ENCODE data around the gene PARD6B. TPM values are rescaled to one million over a fixed set of nuclear protein-coding genes. Genes with fewer than 3 reads are reported as not detected.
A peak's percentile ranks its signal among the peaks of the same experiment; 100 is the strongest.

Gene PARD6B
- total RNA-seq, 3 donors from 2014 or later, result 1.4 to 30.6 (median 13.4) TPM

DNA sequence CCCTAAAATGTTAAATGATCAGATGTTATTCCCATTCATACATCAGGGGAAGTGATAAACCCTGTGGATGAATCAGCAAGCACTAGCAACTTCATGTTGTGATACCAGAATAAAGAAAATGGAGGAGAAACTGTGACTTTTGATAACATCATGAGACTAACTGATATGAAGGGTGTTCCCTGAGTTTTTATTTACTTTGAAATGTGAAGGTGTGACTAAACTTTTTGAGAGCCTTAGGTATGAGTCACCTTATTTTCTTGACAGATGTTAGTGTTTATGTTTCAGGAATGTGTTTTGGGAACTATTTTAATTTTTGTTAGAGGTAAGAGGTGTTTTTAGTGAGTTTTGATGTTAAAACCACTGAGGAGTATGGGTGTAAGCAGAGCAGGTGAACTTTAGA, 4.4 kb downstream of the PARD6B start:
- Histone ChIP-seq H3K4me3 (no peak overlapping the region), H3K27me3 (no peaks in the 10 kb centered on the region), H3K4me1 (no peaks in the 10 kb centered on the region), H3K27ac (no peak overlapping the region), H3K9me3 (no peaks in the 10 kb centered on the region), H3K36me3 (no peaks in the 10 kb centered on the region)
- intact Hi-C loops (cut with DNase I; ENCODE audit: low total_unique reads), result loop anchor here (2.0 kb wide), 1 partner anchor 185 kb away; no protein-coding TSS in a partner anchor
- DNase-seq (ENCODE audit: low spot score in 2 of 2), result no peak
- TF ChIP-seq POLR2AphosphoS5 (IDR thresholded peaks at IDR 0.05) (no peak), POLR2A (IDR thresholded peaks at IDR 0.05) (no peak)
- TF ChIP-seq, protein P1, sequence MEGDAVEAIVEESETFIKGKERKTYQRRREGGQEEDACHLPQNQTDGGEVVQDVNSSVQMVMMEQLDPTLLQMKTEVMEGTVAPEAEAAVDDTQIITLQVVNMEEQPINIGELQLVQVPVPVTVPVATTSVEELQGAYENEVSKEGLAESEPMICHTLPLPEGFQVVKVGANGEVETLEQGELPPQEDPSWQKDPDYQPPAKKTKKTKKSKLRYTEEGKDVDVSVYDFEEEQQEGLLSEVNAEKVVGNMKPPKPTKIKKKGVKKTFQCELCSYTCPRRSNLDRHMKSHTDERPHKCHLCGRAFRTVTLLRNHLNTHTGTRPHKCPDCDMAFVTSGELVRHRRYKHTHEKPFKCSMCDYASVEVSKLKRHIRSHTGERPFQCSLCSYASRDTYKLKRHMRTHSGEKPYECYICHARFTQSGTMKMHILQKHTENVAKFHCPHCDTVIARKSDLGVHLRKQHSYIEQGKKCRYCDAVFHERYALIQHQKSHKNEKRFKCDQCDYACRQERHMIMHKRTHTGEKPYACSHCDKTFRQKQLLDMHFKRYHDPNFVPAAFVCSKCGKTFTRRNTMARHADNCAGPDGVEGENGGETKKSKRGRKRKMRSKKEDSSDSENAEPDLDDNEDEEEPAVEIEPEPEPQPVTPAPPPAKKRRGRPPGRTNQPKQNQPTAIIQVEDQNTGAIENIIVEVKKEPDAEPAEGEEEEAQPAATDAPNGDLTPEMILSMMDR (IDR thresholded peaks at IDR 0.05), result no peak

DNA sequence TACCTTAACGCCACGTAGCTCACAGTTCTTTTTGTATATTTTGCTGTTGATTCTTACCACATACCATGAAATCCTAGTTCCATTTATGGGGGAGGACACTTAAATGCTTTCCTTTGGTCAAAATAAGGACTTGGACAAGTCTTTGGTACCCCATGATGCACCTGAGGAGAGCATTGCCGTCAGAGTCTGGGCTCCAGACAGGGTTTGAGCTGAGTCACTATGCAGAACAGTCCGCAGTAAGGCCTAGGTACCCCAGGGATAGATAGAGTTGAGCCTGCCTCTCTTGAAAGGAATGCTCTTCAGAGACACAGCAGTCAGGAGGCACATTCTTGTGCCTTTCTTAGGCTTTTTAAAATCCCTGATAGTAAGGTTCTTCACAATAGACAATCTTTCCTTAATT, 6.0 kb downstream of the PARD6B start:
- TF ChIP-seq POLR2A (IDR thresholded peaks at IDR 0.05), result no peak
- TF ChIP-seq POLR2AphosphoS5 (IDR thresholded peaks at IDR 0.05), result no peak
- TF ChIP-seq, protein P1 (IDR thresholded peaks at IDR 0.05), result no peak
- Histone ChIP-seq H3K27ac (peak overlapping the region in 1 of 2 donors; percentile 20), H3K4me3 (no peak overlapping the region), H3K27me3 (no peaks in the 10 kb centered on the region), H3K36me3 (no peaks in the 10 kb centered on the region), H3K4me1 (no peaks in the 10 kb centered on the region), H3K9me3 (no peaks in the 10 kb centered on the region)
- intact Hi-C loops (cut with DNase I; ENCODE audit: low total_unique reads), result no loop called here
- no peak for DNase-seq (ENCODE audit: low spot score in 2 of 2)

DNA sequence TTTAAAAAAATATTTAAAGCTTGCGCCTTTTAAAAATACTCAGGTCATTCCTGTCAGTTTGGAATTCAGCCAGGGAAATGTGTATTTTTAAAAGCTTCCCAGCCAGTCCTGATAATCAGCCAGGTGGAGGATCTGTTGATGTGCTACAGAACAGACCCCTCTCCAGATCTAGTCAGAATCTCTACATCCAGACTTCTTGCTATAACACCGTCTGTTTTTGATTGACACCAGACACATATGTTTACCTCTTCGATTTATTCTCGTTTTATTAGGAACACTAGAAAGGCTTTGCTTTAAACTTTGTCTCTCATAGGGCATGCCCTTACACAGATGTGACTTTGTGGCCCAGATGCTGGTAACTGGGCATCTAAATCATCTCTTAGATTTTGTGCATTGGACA, 11.7 kb downstream of the PARD6B start:
- TF ChIP-seq, protein P1 (IDR thresholded peaks at IDR 0.05), result no peak
- TF ChIP-seq POLR2AphosphoS5 (IDR thresholded peaks at IDR 0.05) (no peak), POLR2A (IDR thresholded peaks at IDR 0.05) (no peak)
- Histone ChIP-seq H3K27me3 (no peaks in the 10 kb centered on the region), H3K4me3 (no peak overlapping the region), H3K27ac (peak overlapping the region in 1 of 2 donors; percentile 86), H3K9me3 (no peaks in the 10 kb centered on the region), H3K36me3 (no peaks in the 10 kb centered on the region), H3K4me1 (peaks cover 0 to 11% of the 10 kb centered on the region in 2 donors)
- intact Hi-C loops (cut with DNase I; ENCODE audit: low total_unique reads), result no loop called here
- DNase-seq (ENCODE audit: low spot score in 2 of 2), result peak in 1 of 2 donors; percentile 9

DNA sequence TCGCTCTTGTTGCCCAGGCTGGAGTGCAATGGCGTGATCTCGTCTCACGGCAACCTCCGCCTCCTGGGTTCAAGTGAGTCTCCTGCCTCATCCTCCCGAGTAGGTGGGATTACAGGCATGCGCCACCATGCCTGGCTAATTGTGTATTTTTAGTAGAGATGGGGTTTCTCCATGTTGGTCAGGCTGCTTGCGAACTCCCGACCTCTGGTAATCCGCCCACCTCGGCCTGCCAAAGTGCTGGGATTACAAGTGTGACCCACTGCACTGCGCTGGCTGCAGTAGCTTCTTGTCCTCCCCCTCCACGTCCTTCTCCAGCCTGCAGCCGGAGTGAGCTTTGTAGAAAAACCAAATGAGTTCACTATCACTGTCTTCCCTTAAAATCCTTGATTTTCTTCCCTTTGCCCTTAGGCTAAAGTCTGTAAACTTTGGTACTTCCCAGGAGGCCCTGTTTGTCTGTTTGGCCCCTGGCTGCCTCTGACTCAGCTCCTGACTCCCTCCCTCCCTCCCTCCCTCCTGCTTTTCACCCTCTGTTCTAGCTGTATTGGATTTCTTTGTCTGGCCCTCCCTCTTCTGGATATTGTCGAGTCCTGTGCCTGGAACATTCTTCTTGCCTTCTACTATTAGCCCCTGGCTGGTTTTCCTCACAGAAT, 12.9 kb downstream of the PARD6B start:
- Histone ChIP-seq H3K27ac (peak overlapping the region; percentile 86 to 90), H3K9me3 (no peaks in the 10 kb centered on the region), H3K4me1 (peaks cover 0 to 11% of the 10 kb centered on the region in 2 donors), H3K36me3 (no peaks in the 10 kb centered on the region), H3K4me3 (peak overlapping the region in 1 of 3 donors; percentile 16), H3K27me3 (no peaks in the 10 kb centered on the region)
- intact Hi-C loops (cut with DNase I; ENCODE audit: low total_unique reads), result no loop called here
- TF ChIP-seq POLR2A (IDR thresholded peaks at IDR 0.05) (no peak), POLR2AphosphoS5 (IDR thresholded peaks at IDR 0.05) (peak in 1 of 3 donors; percentile 38)
- peak in 1 of 2 donors; percentile 78 for DNase-seq (ENCODE audit: low spot score in 2 of 2)

DNA sequence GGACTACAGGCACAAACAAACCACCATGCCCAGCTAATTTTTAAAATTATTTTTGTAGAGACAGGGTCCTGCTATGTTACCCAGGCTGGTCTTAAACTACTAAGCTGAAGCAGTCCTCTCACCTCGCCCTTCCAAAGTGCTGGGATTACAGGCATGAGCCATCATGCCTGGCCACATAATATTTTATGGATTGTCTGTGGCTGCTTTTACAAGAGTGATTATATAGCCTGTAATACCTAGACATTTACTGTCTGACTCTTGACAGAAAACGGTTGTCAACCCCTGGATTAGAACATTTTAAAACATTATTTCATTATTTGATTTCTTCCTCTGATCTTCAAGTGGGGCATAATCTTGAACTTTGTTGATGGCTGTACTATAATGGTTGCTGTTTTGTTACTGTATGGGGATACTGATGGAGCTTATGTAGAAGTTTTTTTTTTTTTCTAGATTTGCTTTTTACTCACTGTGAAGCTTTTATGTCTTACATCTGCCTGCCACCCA, 14.3 kb downstream of the PARD6B start:
- Histone ChIP-seq H3K4me1 (peaks cover 0 to 11% of the 10 kb centered on the region in 2 donors), H3K36me3 (no peaks in the 10 kb centered on the region), H3K27ac (peak overlapping the region; percentile 86 to 90), H3K9me3 (no peaks in the 10 kb centered on the region), H3K27me3 (no peaks in the 10 kb centered on the region), H3K4me3 (no peak overlapping the region)
- intact Hi-C loops (cut with DNase I; ENCODE audit: low total_unique reads), result no loop called here
- no peak for DNase-seq (ENCODE audit: low spot score in 2 of 2)
- TF ChIP-seq, protein P1 (IDR thresholded peaks at IDR 0.05), result no peak
- TF ChIP-seq POLR2A (IDR thresholded peaks at IDR 0.05) (no peak), POLR2AphosphoS5 (IDR thresholded peaks at IDR 0.05) (no peak)

Data from breast epithelium (tissue), 4 donors.